Activated CD4-positive, alpha-beta T cell treated with anti-CD3 and anti-CD28 coated beads for 24 hours (primary cell): ENCODE data around the gene AMZ1.

Source experiments
- DNase-seq, 2 donors: peaks; one replicate each; pipeline ENCODE4 v3.0.0-alpha.2; 2020; ENCODE audit warnings: low read depth in 2 of 2

Gene AMZ1

GRCh38 chr7:2651336-2651735, 36.7 kb upstream of the AMZ1 start:
- no peak for DNase-seq

GRCh38 chr7:2651847-2652735, 35.9 kb upstream of the AMZ1 start:
- DNase-seq: no peak

- no peak for DNase-seq
Measured at GRCh38 chr7:2652736-2653060, 35.3 kb upstream of the AMZ1 start.

GRCh38 chr7:2654059-2654458, 33.9 kb upstream of the AMZ1 start:
- no peak for DNase-seq

- no peak for DNase-seq
Measured at GRCh38 chr7:2655870-2656614, 32.0 kb upstream of the AMZ1 start.

- DNase-seq: no peak
Measured at GRCh38 chr7:2657208-2657607, 30.8 kb upstream of the AMZ1 start.

- DNase-seq: no peak
Measured at GRCh38 chr7:2657920-2658671, 29.9 kb upstream of the AMZ1 start.

- DNase-seq: no peak
Measured at GRCh38 chr7:2658941-2659340, 29.1 kb upstream of the AMZ1 start.

GRCh38 chr7:2659556-2660358, 28.2 kb upstream of the AMZ1 start:
- no peak for DNase-seq

GRCh38 chr7:2660359-2661095, 27.5 kb upstream of the AMZ1 start:
- no peak for DNase-seq

GRCh38 chr7:2661096-2661449, 26.9 kb upstream of the AMZ1 start:
- DNase-seq: no peak

- DNase-seq: no peak
Measured at GRCh38 chr7:2661602-2662272, 26.3 kb upstream of the AMZ1 start.

- no peak for DNase-seq
Measured at GRCh38 chr7:2662273-2663120, 25.5 kb upstream of the AMZ1 start.

GRCh38 chr7:2663121-2663886, 24.7 kb upstream of the AMZ1 start:
- DNase-seq: no peak

- DNase-seq: no peak
Measured at GRCh38 chr7:2663960-2664359, 24.0 kb upstream of the AMZ1 start.

GRCh38 chr7:2665359-2665791, 22.6 kb upstream of the AMZ1 start:
- no peak for DNase-seq

GRCh38 chr7:2666155-2666554, 21.8 kb upstream of the AMZ1 start:
- DNase-seq: no peak

GRCh38 chr7:2666588-2667250, 21.3 kb upstream of the AMZ1 start:
- no peak for DNase-seq
